Stomach smooth muscle (tissue), 2 donors: ENCODE measurements around the gene MPRIP.

Experiments
- H3K27ac ChIP-seq: one replicate; pipeline ENCODE4 v1.7.0; 2013; ENCODE audit warnings: mild to moderate bottlenecking, low read length, inconsistent platforms
- H3K27me3 ChIP-seq, 2 donors: one replicate each; pipeline ENCODE4 v1.7.0; 2013; ENCODE audit warnings: low read length in 2 of 2; ENCODE audit not compliant: insufficient read depth in 2 of 2, control insufficient read depth in 1 of 2
- H3K36me3 ChIP-seq, 2 donors: one replicate each; pipeline ENCODE4 v1.7.0; 2013; ENCODE audit warnings: low read length in 2 of 2; ENCODE audit not compliant: control insufficient read depth in 2 of 2, insufficient read depth in 2 of 2
- H3K4me1 ChIP-seq: one replicate; pipeline ENCODE4 v1.7.0; 2013; ENCODE audit warnings: low read length; ENCODE audit not compliant: control insufficient read depth, insufficient read depth
- H3K4me3 ChIP-seq, 2 donors: one replicate each; pipeline ENCODE4 v1.7.0; 2013; ENCODE audit warnings: low read length in 2 of 2
- H3K9ac ChIP-seq, 2 donors: one replicate each; pipeline ENCODE4 v1.7.0; 2013; ENCODE audit warnings: low read length in 2 of 2, mild to moderate bottlenecking in 1 of 2
- H3K9me3 ChIP-seq, 2 donors: one replicate each; pipeline ENCODE4 v1.7.0; 2013; ENCODE audit warnings: low read length in 2 of 2; ENCODE audit not compliant: control insufficient read depth in 2 of 2
- donor health status: healthy.
- donor health status: Pancreatic carcinoma.

MPRIP gene

GRCh38 chr17:17022011-17022410 lies 20.2 kb upstream of the MPRIP start:
- Histone ChIP-seq H3K4me1 (peaks cover 3% of the 10 kb centered on the region), H3K9ac (no peak overlapping the region), H3K36me3 (no peaks in the 10 kb centered on the region), H3K27me3 (no peaks in the 10 kb centered on the region), H3K27ac (no peak overlapping the region), H3K9me3 (no peaks in the 10 kb centered on the region), H3K4me3 (no peak overlapping the region)

- H3K9ac ChIP-seq, result no peak overlapping the region
- H3K9me3 ChIP-seq, result no peaks in the 10 kb centered on the region
- H3K27ac ChIP-seq, result no peak overlapping the region
- no peak overlapping the region for H3K4me3 ChIP-seq
- H3K4me1 ChIP-seq, result peaks cover 3% of the 10 kb centered on the region
- no peaks in the 10 kb centered on the region for H3K27me3 ChIP-seq
- H3K36me3 ChIP-seq, result no peaks in the 10 kb centered on the region
Observed at GRCh38 chr17:17022456-17022855, 19.8 kb upstream of the MPRIP start.

- H3K9ac ChIP-seq, result no peak overlapping the region
Observed at GRCh38 chr17:17024778-17025300, 17.4 kb upstream of the MPRIP start.

GRCh38 chr17:17025621-17026020 lies 16.6 kb upstream of the MPRIP start:
- Histone ChIP-seq H3K4me1 (peaks cover 3% of the 10 kb centered on the region), H3K27ac (no peak overlapping the region), H3K27me3 (no peaks in the 10 kb centered on the region), H3K36me3 (no peaks in the 10 kb centered on the region), H3K9ac (no peak overlapping the region), H3K9me3 (no peaks in the 10 kb centered on the region), H3K4me3 (no peak overlapping the region)

More at GRCh38 chr17:17024778-17025300, 17.4 kb upstream of the MPRIP start:
- Histone ChIP-seq H3K4me3 (no peak overlapping the region), H3K27me3 (no peaks in the 10 kb centered on the region), H3K36me3 (no peaks in the 10 kb centered on the region), H3K9me3 (no peaks in the 10 kb centered on the region), H3K27ac (no peak overlapping the region), H3K4me1 (peaks cover 3% of the 10 kb centered on the region)

- Histone ChIP-seq H3K4me1 (peaks cover 3% of the 10 kb centered on the region), H3K36me3 (no peaks in the 10 kb centered on the region), H3K9ac (no peak overlapping the region), H3K9me3 (no peaks in the 10 kb centered on the region), H3K4me3 (no peak overlapping the region), H3K27ac (no peak overlapping the region), H3K27me3 (no peaks in the 10 kb centered on the region)
Observed at GRCh38 chr17:17026163-17026562, 16.1 kb upstream of the MPRIP start.

GRCh38 chr17:17027442-17028058 lies 14.7 kb upstream of the MPRIP start:
- no peaks in the 10 kb centered on the region for H3K27me3 ChIP-seq
- no peak overlapping the region for H3K9ac ChIP-seq
- no peaks in the 10 kb centered on the region for H3K36me3 ChIP-seq
- no peak overlapping the region for H3K4me3 ChIP-seq
- H3K27ac ChIP-seq, result no peak overlapping the region
- no peaks in the 10 kb centered on the region for H3K9me3 ChIP-seq
- H3K4me1 ChIP-seq, result peaks cover 10% of the 10 kb centered on the region

- Histone ChIP-seq H3K27me3 (no peaks in the 10 kb centered on the region), H3K9ac (no peak overlapping the region), H3K4me3 (no peak overlapping the region), H3K36me3 (no peaks in the 10 kb centered on the region), H3K27ac (no peak overlapping the region), H3K9me3 (no peaks in the 10 kb centered on the region), H3K4me1 (peaks cover 10% of the 10 kb centered on the region)
Observed at GRCh38 chr17:17028059-17028877, 14.0 kb upstream of the MPRIP start.

GRCh38 chr17:17028878-17029535 lies 13.2 kb upstream of the MPRIP start:
- Histone ChIP-seq H3K4me1 (peaks cover 10% of the 10 kb centered on the region), H3K4me3 (no peak overlapping the region), H3K9me3 (no peaks in the 10 kb centered on the region), H3K27me3 (no peaks in the 10 kb centered on the region), H3K27ac (no peak overlapping the region), H3K36me3 (no peaks in the 10 kb centered on the region), H3K9ac (no peak overlapping the region)

- Histone ChIP-seq H3K4me1 (peaks cover 10% of the 10 kb centered on the region), H3K9me3 (no peaks in the 10 kb centered on the region), H3K9ac (no peak overlapping the region), H3K36me3 (no peaks in the 10 kb centered on the region), H3K27me3 (no peaks in the 10 kb centered on the region), H3K4me3 (no peak overlapping the region), H3K27ac (no peak overlapping the region)
Observed at GRCh38 chr17:17029938-17030337, 12.3 kb upstream of the MPRIP start.

- H3K9me3 ChIP-seq, result no peaks in the 10 kb centered on the region
- H3K9ac ChIP-seq, result no peak overlapping the region
- peaks cover 7% of the 10 kb centered on the region for H3K4me1 ChIP-seq
- H3K36me3 ChIP-seq, result no peaks in the 10 kb centered on the region
- H3K27me3 ChIP-seq, result no peaks in the 10 kb centered on the region
- H3K27ac ChIP-seq, result no peak overlapping the region
- H3K4me3 ChIP-seq, result no peak overlapping the region
Observed at GRCh38 chr17:17030515-17031211, 11.6 kb upstream of the MPRIP start.
